ENCODE data around the gene ALG2. TPM values are rescaled to one million over a fixed set of nuclear protein-coding genes. Genes with fewer than 3 reads are reported as not detected.

The ALG2 gene
- polyA plus RNA-seq, 1 of the 3 experiments (the other 2 are of a cell fraction): 31.6 TPM

GRCh38 chr9:99253772-99254431, 32.2 kb upstream of the ALG2 start:
- Histone ChIP-seq H3K27ac (ENCODE audit: low read depth in 2 of 2, low read length in 1 of 2) (no peak overlapping the region), H3K36me3 (replicated peaks in 1 of 2; ENCODE audit: control insufficient read depth in 1 of 2, insufficient read depth in 2 of 2, low read length in 1 of 2) (no peaks in the 10 kb centered on the region), H3F3A (replicated peaks; ENCODE audit: insufficient read depth) (no peaks in the 10 kb centered on the region), H4K20me1 (ENCODE audit: insufficient read depth) (no peaks in the 10 kb centered on the region), H3K27me3 (ENCODE audit: insufficient read depth) (no peaks in the 10 kb centered on the region), H3K4me2 (no peak overlapping the region), H3K9me3 (no peaks in the 10 kb centered on the region), H3K9me2 (no peaks in the 10 kb centered on the region), H3K4me3 (ENCODE audit: low read depth in 2 of 2, low read length in 1 of 2) (no peak overlapping the region), H3K4me1 (ENCODE audit: control insufficient read depth in 1 of 2, insufficient read depth in 2 of 2, low read depth in 1 of 2, low read length in 1 of 2) (no peaks in the 10 kb centered on the region), H3K9ac (no peak overlapping the region), H3K79me2 (ENCODE audit: insufficient read depth) (no peaks in the 10 kb centered on the region), H2AFZ (ENCODE audit: low read depth) (no peak overlapping the region)
- ChIA-PET POLR2A (no interaction called here), CTCF (interaction anchor here (0.7 to 2.4 kb wide), 3 partner anchors 12 to 14 kb away, joined by 3 to 7 read pairs (median 3); no protein-coding TSS in a partner anchor)
- 79% methylated on average over 9 of the region's 15 CpGs for WGBS (ENCODE audit: low lambda C conversion rate)
- TF ChIP-seq MEF2A (IDR thresholded peaks at IDR 0.05; ENCODE audit: borderline replicate concordance, low read depth): no peak
- TF ChIP-seq GABPA (IDR thresholded peaks at IDR 0.05; ENCODE audit: low read depth): no peak
- no peak for TF ChIP-seq GATA2 (CRISPR knock-in tag; IDR thresholded peaks at IDR 0.05)
- no peak for TF ChIP-seq PBX3 (IDR thresholded peaks at IDR 0.05)
- TF ChIP-seq NFIC (IDR thresholded peaks at IDR 0.05; ENCODE audit: borderline replicate concordance): no peak
- TF ChIP-seq MAX (IDR thresholded peaks at IDR 0.05; ENCODE audit: low read depth): no peak
- TF ChIP-seq NRF1 (IDR thresholded peaks at IDR 0.05; ENCODE audit: low read depth, low read length): no peak
- DNase-seq: no peak

GRCh38 chr9:99253134-99253533, 31.4 kb upstream of the ALG2 start:
- no peaks in the 10 kb centered on the region for H4K20me1 ChIP-seq (ENCODE audit: insufficient read depth)
- no peak overlapping the region for H3K9ac ChIP-seq
- H3K4me1 ChIP-seq (ENCODE audit: control insufficient read depth in 1 of 2, insufficient read depth in 2 of 2, low read depth in 1 of 2, low read length in 1 of 2): no peaks in the 10 kb centered on the region
- no peaks in the 10 kb centered on the region for H3K79me2 ChIP-seq (ENCODE audit: insufficient read depth)
- no peak overlapping the region for H3K27ac ChIP-seq (ENCODE audit: low read depth in 2 of 2, low read length in 1 of 2)
- no peaks in the 10 kb centered on the region for H3K9me2 ChIP-seq
- no peak overlapping the region for H2AFZ ChIP-seq (ENCODE audit: low read depth)
- no peak overlapping the region for H3K4me3 ChIP-seq (ENCODE audit: low read depth in 2 of 2, low read length in 1 of 2)
- CTCF ChIA-PET: interaction anchor here (1.0 kb wide), 1 partner anchor 13 kb away, joined by 3 read pairs; no protein-coding TSS in a partner anchor
- WGBS (ENCODE audit: low lambda C conversion rate): 100% methylated on average over 2 of the region's 2 CpGs
- no peaks in the 10 kb centered on the region for H3K9me3 ChIP-seq
- H3K4me2 ChIP-seq: no peak overlapping the region
- no peaks in the 10 kb centered on the region for H3K36me3 ChIP-seq (replicated peaks in 1 of 2; ENCODE audit: control insufficient read depth in 1 of 2, insufficient read depth in 2 of 2, low read length in 1 of 2)
- no peak for DNase-seq
- H3F3A ChIP-seq (replicated peaks; ENCODE audit: insufficient read depth): no peaks in the 10 kb centered on the region
- no peaks in the 10 kb centered on the region for H3K27me3 ChIP-seq (ENCODE audit: insufficient read depth)
- POLR2A ChIA-PET: no interaction called here
- TF ChIP-seq USF1 (IDR thresholded peaks at IDR 0.05; ENCODE audit: borderline replicate concordance, low read depth): no peak
- TF ChIP-seq ZBTB33 (IDR thresholded peaks at IDR 0.05; ENCODE audit: borderline replicate concordance, low read depth): no peak
- TF ChIP-seq MAX (IDR thresholded peaks at IDR 0.05; ENCODE audit: low read depth): no peak
- TF ChIP-seq RFX5 (IDR thresholded peaks at IDR 0.05; ENCODE audit: low read length): no peak
- TF ChIP-seq CHD2 (IDR thresholded peaks at IDR 0.05; ENCODE audit: low read length, partially characterized antibody): no peak
- TF ChIP-seq JUND (IDR thresholded peaks at IDR 0.05): no peak
- TF ChIP-seq TEAD4 (IDR thresholded peaks at IDR 0.05; ENCODE audit: borderline replicate concordance, insufficient read depth): no peak
- TF ChIP-seq RXRA (IDR thresholded peaks at IDR 0.05; ENCODE audit: borderline replicate concordance, low read depth): no peak
- no peak for TF ChIP-seq MXI1 (IDR thresholded peaks at IDR 0.05; ENCODE audit: low read depth, low read length)
- TF ChIP-seq FOSL2 (IDR thresholded peaks at IDR 0.05; ENCODE audit: borderline replicate concordance, low read depth): no peak
- TF ChIP-seq ELF1 (IDR thresholded peaks at IDR 0.05): no peak
- no peak for TF ChIP-seq PBX3 (IDR thresholded peaks at IDR 0.05)
- no peak for TF ChIP-seq REST (IDR thresholded peaks at IDR 0.05; ENCODE audit: low read depth, low read length)
